Thyroid gland (tissue), 4 donors: ENCODE data around the gene FAM110A. TPM values are rescaled to one million over a fixed set of nuclear protein-coding genes. Genes with fewer than 3 reads are reported as not detected.

Experiments
- DNase-seq, 2 donors: peaks; one replicate each; pipeline ENCODE4 v3.0.0-alpha.2; 2019
- H3K27ac ChIP-seq, 3 donors: fragments of 200-600 bp; sonication (generic); 1 replicate in 2 of 3; 2 replicates in 1 of 3; pipeline ENCODE4 v1.5.1; 2016 to 2019; ENCODE audit warnings: mild to moderate bottlenecking in 1 of 3, moderate library complexity in 1 of 3
- H3K27me3 ChIP-seq: fragments of 200-600 bp; sonication (generic); one replicate; pipeline ENCODE4 v1.5.1; 2019
- H3K36me3 ChIP-seq, 2 donors: fragments of 200-600 bp; sonication (generic); one replicate each; pipeline ENCODE4 v1.5.1; 2016 to 2019
- H3K4me1 ChIP-seq, 2 donors: fragments of 200-600 bp; sonication (generic); one replicate each; pipeline ENCODE4 v1.5.1; 2017 to 2019
- H3K4me3 ChIP-seq, 3 donors: fragments of 200-600 bp; sonication (generic); replicated peaks in 1 of 3; 1 replicate in 2 of 3; 2 replicates in 1 of 3; pipeline ENCODE4 v1.5.1; 2016; ENCODE audit warnings: mild to moderate bottlenecking in 1 of 3
- H3K9me3 ChIP-seq: fragments of 200-600 bp; sonication (generic); one replicate; pipeline ENCODE4 v1.5.1; 2017
- POLR2A ChIP-seq, 2 donors: fragments of 450-650 bp; IDR thresholded peaks; one replicate each; pipeline ENCODE4 v1.6.1; 2017; ENCODE audit warnings: antibody characterized with exemption in 2 of 2, mild to moderate bottlenecking in 2 of 2, moderate library complexity in 1 of 2
- WGBS, 2 donors: methylation state at CpG; one replicate each; pipeline ENCODE4 v1.1.5; 2017; 5-methylcytosine and 5-hydroxymethylcytosine counted together
- intact Hi-C: fragments of 100-400 bp; cut with DNase I; formaldehyde crosslinking; loops from one replicate; pipeline ENCODE4 v1.15.1; 2023
- total RNA-seq, 4 donors: library from RNA; depleted of rRNA; stranded (reverse); fragments of >200 nt; gene quantifications; one replicate each; pipeline ENCODE4 v1.2.3, GENCODE V29; 2016
- TF ChIP-seq, protein P1 (sequence below), 6 experiments: fragments of 200-600 bp in 3 of 6; fragments of 450-650 bp in 3 of 6; sonication (generic) in 3 of 6; IDR thresholded peaks; one replicate each; pipeline ENCODE4 v1.5.1; 2016 to 2019; ENCODE audit warnings: antibody characterized with exemption in 6 of 6, mild to moderate bottlenecking in 2 of 6, inconsistent platforms in 1 of 6, moderate library complexity in 1 of 6

FAM110A gene
- total RNA-seq, 4 donors from 2014 or later = 7.0 to 15.5 (median 8.5) TPM

DNA sequence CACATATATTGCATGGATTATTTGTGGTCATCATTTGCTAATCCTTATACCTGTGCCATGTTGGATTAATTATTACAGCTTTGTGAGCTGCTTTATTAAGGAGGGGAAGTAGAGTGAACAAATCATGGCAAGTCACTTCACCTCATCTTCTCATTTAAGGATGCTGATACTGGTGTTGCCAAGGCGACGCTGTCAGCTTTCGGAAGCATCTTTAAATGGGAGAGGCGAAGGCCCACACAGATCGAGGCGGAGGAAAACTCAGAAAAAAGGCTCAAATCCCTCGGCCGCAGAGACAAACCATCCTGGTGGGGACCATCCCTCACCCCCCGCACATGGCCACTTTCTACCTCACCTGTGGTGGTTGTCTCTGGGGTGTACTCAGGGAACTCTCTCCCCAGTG, 34.8 kb downstream of the FAM110A start:
- Histone ChIP-seq H3K4me1 (no peaks in the 10 kb centered on the region), H3K27me3 (no peaks in the 10 kb centered on the region), H3K36me3 (no peaks in the 10 kb centered on the region), H3K9me3 (no peaks in the 10 kb centered on the region), H3K27ac (no peak overlapping the region), H3K4me3 (no peak overlapping the region)
- DNase-seq = no peak
- WGBS, 2 donors = 90 to 92% methylated on average over 9 of the region's 9 CpGs
- intact Hi-C loops = no loop called here
- TF ChIP-seq POLR2A (IDR thresholded peaks at IDR 0.05) = no peak
- TF ChIP-seq, protein P1, sequence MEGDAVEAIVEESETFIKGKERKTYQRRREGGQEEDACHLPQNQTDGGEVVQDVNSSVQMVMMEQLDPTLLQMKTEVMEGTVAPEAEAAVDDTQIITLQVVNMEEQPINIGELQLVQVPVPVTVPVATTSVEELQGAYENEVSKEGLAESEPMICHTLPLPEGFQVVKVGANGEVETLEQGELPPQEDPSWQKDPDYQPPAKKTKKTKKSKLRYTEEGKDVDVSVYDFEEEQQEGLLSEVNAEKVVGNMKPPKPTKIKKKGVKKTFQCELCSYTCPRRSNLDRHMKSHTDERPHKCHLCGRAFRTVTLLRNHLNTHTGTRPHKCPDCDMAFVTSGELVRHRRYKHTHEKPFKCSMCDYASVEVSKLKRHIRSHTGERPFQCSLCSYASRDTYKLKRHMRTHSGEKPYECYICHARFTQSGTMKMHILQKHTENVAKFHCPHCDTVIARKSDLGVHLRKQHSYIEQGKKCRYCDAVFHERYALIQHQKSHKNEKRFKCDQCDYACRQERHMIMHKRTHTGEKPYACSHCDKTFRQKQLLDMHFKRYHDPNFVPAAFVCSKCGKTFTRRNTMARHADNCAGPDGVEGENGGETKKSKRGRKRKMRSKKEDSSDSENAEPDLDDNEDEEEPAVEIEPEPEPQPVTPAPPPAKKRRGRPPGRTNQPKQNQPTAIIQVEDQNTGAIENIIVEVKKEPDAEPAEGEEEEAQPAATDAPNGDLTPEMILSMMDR (IDR thresholded peaks at IDR 0.05) = no peak

DNA sequence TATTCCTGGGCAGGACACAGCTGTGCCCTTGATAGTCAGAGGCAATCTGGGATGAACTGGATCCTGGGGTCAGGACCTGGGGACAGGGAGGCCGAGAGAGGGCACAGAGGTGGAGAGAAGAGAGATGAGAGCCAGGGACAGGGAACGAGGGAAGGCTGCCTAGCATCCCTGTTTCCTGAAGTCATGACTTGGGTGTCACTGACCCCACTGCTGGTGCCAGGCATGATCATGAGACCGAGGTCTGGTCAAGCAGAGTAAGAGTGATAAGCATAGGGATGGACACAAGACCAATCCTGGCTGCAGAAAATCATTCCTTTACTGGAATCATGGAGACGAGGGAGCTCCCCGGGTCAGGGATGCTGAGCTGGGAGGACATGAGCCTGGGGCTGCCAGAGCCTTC, 36.1 kb downstream of the FAM110A start:
- no peak overlapping the region for H3K27ac ChIP-seq
- H3K4me1 ChIP-seq = no peaks in the 10 kb centered on the region
- no peaks in the 10 kb centered on the region for H3K27me3 ChIP-seq
- H3K36me3 ChIP-seq = no peaks in the 10 kb centered on the region
- intact Hi-C loops = no loop called here
- no peak overlapping the region for H3K4me3 ChIP-seq
- H3K9me3 ChIP-seq = no peaks in the 10 kb centered on the region
- 68 to 88% methylated on average over 5 of the region's 5 CpGs for WGBS, 2 donors
- TF ChIP-seq, protein P1 (IDR thresholded peaks at IDR 0.05) = no peak
- no peak for TF ChIP-seq POLR2A (IDR thresholded peaks at IDR 0.05)
- no peak for DNase-seq

DNA sequence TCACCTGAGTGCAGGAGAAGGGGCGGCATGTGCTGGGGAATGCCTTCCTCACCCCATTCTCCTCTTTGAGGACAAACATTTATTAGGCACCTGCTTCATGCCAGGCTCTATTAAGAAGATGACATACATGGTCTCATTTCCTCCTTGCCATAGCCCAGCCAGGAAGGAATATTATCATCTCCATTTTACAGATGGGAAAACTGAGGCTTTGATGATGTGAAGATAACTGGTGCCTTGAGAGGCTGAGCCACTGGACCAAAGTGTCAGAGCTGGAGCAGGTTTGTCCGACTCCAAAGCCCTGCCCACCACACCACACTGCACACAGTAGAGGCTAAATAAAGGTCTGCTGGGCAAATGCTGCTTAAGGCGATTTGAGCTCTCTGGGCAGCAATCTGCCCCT, 37.2 kb downstream of the FAM110A start:
- H3K4me1 ChIP-seq = no peaks in the 10 kb centered on the region
- TF ChIP-seq, protein P1 (IDR thresholded peaks at IDR 0.05) = no peak
- no peak for TF ChIP-seq POLR2A (IDR thresholded peaks at IDR 0.05)
- no peaks in the 10 kb centered on the region for H3K36me3 ChIP-seq
- H3K27me3 ChIP-seq = no peaks in the 10 kb centered on the region
- H3K4me3 ChIP-seq = no peak overlapping the region
- H3K9me3 ChIP-seq = no peaks in the 10 kb centered on the region
- no peak overlapping the region for H3K27ac ChIP-seq
- WGBS, 2 donors = 76 to 82% methylated on average over 3 of the region's 3 CpGs
- no peak for DNase-seq
- intact Hi-C loops = no loop called here

DNA sequence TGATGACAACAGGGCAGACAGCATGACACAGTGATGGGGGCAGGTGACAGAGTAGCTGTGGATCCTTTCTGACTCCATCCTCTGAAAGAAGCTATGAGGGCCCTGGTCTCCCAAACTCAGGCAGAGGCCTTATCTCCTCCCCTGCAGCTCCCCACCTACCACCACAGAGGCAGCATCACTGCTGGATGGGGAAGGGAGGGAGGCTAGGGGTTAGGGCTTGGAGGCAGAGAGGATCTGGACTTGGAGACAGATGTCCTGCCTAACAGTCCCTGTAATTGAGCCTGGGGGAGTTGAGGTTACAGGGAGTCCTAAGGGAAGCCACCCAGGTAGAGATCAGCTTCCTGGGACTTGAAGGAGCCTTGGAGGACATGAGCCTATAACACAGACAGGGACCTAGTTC, 37.9 kb downstream of the FAM110A start:
- no peak overlapping the region for H3K4me3 ChIP-seq
- no peak for DNase-seq
- intact Hi-C loops = no loop called here
- H3K27ac ChIP-seq = no peak overlapping the region
- H3K36me3 ChIP-seq = no peaks in the 10 kb centered on the region
- H3K4me1 ChIP-seq = no peaks in the 10 kb centered on the region
- H3K9me3 ChIP-seq = no peaks in the 10 kb centered on the region
- TF ChIP-seq, protein P1 (IDR thresholded peaks at IDR 0.05) = no peak
- no peak for TF ChIP-seq POLR2A (IDR thresholded peaks at IDR 0.05)
- no peaks in the 10 kb centered on the region for H3K27me3 ChIP-seq

DNA sequence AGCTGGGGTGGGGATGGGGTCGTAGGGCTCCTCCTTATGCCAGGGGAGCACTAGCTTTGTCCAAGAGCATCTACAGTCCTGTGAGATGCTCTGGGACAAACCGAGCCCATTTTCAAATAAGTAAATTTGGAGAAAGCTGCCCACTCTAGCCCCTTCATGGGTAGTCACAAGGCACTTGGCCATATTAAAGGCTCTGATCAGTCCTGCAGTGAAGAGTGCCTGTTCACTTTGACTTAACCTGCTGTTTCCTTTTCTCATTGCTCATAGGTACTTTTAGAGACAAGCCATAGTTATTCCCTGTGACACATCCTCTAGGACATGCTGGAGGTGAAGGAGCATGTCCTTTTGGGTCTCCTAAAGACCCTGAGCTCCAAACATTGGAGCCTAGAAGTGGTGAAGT, 38.4 kb downstream of the FAM110A start:
- no peak overlapping the region for H3K4me3 ChIP-seq
- no peak for DNase-seq
- no peak overlapping the region for H3K27ac ChIP-seq
- no peaks in the 10 kb centered on the region for H3K4me1 ChIP-seq
- TF ChIP-seq POLR2A (IDR thresholded peaks at IDR 0.05) = no peak
- TF ChIP-seq, protein P1 (IDR thresholded peaks at IDR 0.05) = no peak
- no peaks in the 10 kb centered on the region for H3K27me3 ChIP-seq
- H3K9me3 ChIP-seq = no peaks in the 10 kb centered on the region
- intact Hi-C loops = no loop called here
- WGBS, 2 donors = 63 to 67% methylated on average over 2 of the region's 2 CpGs
- no peaks in the 10 kb centered on the region for H3K36me3 ChIP-seq
